ENCODE results near the gene PITRM1. TPM values are rescaled to one million over a fixed set of nuclear protein-coding genes. Genes with fewer than 3 reads are reported as not detected.
A peak's percentile ranks its signal among the peaks of the same experiment; 100 is the strongest.
"Not testable (repeated sequence)": the region's sequence is repeated elsewhere in the genome, so short reads cannot be mapped to it uniquely, and the experiment has no call there.

The PITRM1 gene
- polyA plus RNA-seq, 3 donors = 70.1 to 75.4 (median 74.5) TPM

DNA sequence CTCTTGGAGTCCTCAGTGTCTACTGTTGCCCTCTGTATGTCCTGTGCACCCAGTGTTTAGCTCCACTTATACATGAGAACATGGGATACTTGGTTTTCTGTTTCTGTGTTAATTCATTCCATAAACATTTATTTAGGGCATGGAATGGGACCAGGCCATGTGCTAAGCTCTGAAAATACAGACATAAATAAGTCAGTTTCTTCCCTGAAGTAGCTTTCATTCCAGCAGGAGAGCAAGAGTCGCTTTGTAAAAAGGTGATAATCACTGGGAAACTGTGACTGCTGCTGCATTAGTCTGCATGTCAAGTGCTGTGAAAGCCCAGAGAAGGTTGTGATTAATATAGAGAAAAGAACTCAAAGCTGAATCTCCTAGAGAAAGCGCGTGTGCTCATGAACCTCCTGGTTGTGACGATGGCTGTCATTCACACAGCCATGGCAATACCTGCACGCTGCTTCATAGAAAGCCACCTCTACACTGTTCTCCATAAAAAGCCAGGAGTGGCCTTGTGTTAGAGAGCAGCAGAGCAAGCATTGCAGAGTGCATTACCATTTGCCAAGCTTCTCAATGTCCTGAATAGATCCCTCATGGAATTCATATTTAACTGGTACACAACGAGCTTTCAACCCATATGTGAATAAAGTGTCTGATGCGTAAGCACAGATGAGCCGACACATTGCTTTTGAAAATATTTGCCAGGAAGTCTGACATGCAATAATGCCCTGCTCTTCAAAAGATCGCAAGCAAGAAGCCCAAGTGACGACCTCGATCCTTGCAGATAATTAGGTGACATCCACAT, 30.6 kb upstream of the PITRM1 start:
- no peak for DNase-seq

DNA sequence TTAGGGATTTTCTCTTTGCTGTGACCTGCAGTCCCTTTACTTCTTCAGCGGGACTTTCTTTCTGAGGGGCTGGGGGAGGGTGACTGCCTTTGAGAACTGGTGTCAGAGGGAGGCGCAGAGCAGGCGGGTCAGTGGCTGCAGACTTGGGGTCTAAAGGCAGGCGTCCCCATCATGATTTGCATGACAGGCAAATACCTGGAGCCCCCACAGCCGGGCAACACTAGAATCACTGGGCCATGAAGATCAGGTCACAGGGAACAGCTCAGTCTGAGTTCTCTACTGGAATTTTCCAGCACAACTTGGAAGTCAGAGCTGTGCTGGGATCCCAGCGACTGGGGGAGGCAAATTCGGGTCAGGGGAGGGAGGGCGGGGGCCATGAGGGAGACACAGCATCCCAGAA, 29.2 kb upstream of the PITRM1 start:
- no peak for DNase-seq

DNA sequence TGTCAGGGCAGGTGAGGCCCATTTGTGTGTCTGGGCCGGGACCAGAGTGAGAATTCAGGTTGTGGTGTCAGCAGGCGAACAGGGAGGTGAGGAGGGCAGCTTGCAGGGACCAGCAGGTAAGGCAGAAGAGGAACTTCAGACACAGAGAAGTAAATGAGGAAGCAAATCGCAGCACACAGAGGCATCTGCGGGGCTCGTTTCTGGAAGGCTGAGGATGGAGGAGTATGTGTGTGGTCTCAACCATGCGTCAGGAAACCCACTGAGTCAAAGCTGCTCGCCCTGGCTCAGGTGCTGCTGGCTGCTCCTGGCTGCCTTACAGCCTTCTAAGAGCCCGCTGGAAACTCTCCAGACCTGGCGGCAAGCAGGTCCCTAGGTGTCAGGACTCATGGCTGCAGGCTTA, 26.9 kb upstream of the PITRM1 start:
- no peak for DNase-seq

DNA sequence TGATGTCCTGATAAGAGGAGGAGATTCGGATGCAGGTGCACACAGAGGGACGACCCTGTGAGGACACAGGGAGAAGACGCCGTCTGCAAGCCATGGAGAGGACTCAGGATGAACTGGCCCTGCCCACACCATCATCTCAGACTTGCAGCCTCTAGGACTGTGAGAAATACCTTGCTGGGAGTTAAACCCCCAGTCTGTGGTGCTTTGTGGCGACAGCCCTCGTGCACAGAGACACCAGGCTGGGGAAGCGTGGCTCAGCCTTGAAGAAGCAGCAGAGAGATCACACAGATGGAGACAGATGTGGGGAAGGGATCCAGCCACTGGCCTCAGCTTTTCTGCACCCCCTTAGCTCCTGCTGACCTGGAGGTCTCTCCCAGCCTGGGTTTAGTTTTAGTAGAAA, 26.3 kb upstream of the PITRM1 start:
- DNase-seq = no peak

DNA sequence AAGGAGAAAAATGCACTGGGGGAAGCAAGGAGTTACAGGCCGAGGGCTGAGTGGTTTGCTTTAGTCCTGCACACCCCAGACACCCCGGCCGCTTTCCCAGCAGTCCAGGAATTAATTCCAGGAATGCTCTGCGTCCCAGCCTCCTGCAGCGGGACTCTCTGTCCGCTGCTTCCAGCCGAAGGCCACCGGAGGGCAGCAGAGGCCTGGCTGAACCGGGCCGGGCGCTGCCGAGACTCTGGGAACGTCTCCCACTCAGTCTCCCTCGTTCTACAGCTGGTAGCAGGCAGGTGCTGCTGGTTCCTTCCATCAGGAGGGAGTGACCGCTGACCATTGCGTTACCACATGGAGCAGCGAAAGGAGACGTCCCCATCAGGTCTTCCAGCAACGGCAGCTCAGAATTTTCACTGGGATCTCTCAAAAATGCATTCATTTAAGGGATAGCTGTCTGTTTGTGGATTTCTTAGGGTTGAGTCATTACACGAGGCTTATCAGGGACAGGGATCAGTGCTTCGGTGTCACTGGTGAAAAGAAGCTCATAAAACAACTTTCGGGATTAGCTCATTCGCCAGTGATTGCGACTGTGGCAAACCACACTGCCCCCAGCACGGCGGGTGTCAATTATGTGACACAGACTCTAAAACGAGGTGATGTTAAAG, 24.9 kb upstream of the PITRM1 start:
- DNase-seq = peak; percentile 74

DNA sequence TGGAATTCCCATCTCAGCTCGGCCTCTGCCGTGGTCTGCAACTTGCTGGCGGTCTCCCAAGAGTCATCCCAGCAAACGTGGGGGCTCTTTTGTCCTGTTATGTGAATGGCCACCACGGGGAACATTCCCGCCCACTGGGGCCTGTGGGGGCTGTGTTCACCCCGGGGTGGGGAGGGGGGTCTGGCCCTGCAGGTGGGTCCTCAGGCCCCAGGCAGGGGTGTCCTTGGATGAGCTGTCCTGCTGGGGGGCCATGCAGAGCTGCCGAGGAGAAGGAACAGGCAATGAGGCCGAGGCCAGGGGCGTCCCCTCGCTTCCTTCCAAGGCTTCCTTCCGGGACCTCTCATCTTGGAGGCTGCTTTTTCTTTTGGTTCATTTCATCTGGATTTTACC, 24.4 kb upstream of the PITRM1 start:
- no peak for DNase-seq

DNA sequence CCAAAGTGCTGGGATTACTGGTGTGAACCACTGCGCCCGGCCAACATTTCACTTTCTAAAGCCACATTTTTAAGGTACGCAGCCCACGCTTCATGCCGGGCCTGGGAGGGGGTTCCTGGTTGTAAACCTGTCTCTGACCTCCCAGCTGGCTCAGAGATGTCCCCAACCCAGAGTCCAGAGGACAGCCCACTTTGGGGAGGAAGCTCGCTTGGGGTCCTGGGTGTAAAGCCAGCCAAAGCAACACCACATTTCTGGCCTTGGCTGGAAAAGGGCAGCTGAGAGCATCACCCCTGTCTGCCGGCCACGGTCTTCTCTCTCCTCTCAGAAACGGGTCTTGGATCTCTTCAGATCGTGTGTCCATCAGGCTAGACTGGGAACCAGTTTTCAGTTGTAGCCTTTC, 23.9 kb upstream of the PITRM1 start:
- no peak for DNase-seq

DNA sequence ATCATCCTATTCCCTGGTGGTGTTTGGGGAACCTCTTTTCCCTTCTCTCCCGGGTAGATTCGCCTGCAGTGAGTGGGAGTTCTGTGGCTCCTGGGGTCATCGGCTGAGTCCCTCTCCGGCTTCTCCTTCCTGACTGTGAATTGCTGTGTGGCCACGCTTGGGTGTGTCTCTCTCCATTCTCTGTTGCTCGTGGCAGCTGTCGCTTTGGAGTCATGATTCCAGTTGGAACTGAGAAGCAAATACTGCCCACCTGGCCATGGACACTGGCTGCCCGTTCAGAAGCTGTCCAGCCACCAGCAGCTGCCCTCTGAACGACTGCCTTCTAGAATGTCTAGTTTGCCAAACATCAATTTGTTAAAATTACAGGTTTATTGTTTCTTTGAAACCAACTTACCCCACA, 23.1 kb upstream of the PITRM1 start:
- no peak for DNase-seq

DNA sequence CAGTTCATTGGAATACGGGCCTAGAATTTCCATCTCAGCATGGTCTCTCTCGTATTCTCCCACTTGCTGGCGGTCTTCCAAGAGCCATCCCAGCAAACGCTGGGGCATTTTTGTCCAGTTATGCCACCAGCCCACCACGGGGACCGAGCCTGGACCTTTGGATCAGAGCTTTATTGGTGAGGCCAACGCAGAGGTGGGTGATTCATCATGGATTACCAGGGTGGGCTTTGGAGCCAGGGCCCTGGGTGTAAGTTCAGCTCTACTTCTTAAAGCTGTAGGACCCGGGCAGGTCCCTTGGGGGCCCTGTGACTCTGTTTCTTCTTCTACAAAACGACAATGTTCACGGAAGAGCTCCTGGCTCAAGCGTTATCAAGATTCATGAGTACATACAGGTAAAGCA, 22.7 kb upstream of the PITRM1 start:
- DNase-seq = no peak

DNA sequence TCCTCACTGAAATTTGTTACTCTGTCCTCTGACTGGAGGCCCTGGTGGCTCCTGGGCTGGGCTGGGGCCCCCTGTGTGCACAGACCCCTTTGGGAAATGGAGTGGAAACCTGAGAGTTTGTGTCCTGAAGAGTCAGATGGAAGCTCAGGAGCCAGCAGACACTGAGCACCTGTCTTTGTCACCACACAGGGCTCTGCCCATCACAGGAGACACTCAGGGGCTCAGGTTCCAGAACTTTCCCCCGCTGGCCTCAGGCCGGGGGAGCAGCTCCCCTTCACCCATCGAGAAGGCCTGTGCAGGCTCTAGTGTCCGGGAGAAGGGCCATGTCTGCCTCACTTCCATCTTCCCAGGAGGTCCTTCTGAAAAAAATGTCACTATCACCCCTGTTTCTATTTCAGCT, 22.3 kb upstream of the PITRM1 start:
- no peak for DNase-seq

DNA sequence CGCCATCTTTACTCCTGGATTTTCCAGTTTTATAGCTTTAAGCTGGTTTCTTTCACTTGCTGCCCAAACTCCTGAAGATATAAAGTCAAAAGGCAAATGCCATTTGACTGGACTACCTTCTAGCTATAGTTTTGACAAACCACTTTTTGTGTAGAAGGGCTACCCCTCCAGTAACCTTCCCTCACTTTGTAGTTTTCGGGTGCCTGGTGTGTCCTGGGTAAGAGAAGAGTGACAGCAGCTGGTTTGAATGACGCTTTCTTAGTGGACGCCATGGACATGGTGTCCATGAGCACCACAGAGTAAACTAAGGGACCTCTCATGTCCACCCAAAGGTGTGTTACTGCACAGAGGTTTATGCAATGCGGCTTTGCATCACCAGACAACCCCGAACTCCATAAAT, 21.2 kb upstream of the PITRM1 start:
- DNase-seq = no peak

DNA sequence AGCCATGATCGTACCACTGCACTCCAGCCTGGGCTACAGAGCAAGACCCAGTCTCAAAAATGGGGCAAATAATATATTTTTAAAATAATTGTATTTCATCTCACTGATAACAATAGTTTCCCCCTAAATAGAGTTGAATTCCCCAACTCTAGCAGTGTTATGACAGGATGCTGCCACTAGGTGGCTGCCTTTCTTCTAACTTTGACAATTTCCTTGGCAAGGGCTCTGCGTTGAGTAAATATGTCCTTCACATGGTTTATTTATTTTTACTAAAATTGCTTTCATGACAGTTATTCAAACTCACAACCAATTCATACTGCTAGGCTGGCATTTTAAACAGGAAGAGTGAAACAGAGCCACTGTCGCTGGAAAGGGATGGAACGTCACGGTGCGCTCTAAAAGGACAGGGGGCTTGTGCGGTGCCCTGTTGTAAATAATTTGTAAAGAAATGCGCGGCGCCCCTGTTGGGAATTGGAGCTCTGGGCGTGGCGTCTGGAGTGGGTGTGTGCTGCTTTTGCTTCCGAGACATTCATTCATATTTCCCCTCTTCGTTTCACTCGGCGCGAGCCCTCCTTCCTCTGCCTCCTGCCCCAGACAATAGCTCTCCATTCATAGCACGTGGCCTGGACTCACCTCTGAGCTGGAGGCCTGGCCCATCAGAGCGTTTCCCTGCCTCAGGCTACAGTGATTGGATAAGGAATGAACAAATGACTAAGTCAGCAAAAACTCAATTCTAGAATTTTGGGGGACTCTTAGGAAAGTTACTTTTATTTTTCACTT, 20.5 kb upstream of the PITRM1 start:
- no peak for DNase-seq

DNA sequence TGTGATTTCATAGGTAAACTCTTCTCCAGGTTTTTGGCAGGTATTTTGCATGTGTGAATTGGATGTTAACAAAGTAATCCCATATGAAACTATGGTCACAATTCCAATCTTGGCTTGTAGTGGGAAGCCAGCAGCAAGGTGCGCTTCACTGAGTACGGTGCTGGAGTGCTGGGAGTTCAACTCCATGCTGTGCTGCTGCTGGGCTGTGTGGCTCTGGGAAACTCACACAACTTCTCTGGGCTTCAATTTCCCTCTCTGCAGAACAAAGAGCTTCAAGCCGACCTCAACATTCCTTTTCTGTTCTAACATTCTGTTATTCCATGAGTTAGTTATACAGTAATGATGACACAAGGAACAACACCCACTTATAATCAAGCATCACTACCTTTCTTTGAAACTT, 18.2 kb upstream of the PITRM1 start:
- no peak for DNase-seq

DNA sequence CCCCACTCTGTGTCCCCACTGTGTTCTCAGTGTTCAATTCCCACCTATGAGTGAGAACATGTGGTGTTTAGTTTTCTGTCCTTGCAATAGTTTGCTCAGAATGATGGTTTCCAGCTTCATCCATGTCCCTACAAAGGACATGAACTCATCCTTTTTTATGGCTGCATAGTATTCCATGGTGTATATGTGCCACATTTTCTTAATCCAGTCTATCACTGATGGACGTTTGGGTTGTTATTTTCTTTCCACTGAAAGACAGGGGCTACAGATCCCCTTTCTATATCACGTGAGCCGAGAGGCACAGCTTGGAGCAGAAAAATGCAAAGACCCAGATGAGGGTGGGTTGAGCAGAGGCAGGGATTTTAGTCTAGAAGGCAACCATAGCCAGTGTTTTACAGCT, 14.6 kb upstream of the PITRM1 start:
- not testable (repeated sequence) for DNase-seq

DNA sequence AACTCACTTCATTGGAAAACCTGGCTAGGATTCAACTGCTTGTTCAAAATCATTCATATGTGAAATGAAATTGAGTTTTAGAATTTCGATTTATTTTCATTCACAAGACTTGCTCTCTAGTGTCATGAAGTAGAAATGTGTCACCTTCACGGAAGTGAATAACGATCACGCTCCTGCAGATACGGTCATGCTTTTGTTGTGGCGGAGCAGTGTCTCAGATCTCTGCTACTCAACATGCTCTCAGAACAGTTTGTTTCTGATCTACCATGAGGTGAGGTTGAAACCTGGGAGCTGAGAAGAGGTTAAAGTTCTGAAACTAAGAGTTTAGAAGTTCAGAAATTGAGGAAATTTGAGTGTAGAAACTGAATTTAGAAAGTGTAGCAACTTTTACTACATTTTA, 13.8 kb upstream of the PITRM1 start:
- no peak for DNase-seq

DNA sequence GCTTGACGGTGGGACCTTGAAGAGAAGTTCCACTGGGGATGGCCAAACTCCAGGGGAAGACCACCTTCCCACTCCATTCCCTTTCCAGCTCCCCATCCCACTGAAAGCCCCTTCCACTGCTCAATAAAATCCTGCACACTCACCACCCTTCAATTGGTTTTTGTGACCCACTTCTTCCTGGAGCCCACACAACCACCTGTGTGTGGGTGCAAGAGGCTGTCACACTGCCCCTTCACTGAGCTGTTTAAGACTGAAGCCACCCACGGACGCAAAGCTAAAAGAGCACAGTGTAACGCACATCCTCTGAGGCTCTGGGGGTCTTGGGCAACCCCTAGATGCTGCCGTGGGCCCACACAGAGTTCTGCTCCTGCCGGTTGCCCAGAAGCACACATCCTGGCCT, 12.8 kb upstream of the PITRM1 start:
- no peak for DNase-seq

DNA sequence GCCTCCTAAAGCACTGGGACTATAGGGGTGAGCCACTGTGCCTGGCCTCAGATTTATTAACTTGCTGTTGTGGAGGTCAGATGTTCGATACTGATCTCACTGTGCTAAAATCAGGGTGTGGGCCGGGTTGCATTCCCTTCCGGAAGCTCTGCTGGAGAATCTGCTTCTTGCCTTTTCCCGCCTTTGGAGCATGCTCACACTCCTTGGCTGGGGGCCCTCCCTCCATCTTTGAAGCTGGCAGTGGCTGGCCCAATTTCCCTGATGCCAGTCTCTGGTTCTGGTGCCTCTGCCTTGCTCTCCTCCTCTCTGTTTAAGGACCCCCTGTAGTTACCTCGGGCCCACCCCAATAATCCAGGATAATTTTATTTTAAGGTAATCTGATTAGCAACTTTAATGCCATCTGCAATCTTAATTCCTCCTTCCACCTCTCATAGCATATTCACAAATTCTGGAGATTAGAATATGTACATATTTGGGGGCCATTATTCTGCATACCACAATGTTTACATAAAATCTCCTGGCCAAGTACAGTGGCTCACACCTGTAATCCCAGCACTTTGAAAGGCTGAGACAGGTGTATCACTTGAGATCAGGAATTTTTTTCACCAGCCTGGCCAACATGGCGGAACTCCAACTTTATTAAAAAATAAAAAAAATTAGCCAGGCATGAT, 7.9 kb upstream of the PITRM1 start:
- no peak for DNase-seq

DNA sequence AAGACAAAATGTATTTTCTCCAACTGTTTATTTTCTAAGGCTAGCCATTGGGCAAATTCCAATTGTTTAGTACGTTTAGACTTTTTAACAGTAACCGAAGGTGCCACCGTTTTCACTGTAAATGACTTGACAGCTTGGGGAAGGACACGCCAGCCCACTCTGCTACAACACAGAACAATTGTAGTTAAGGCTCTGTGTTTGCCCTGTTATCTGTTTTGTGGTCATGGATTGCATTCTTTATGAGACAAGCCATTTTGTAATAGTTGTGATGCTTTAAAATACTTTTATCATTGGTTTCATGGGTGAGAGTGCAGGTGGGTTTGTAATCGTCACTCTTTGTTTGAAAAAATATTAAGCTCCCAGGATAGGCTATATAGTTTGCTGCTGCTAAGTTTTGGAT, 6.6 kb upstream of the PITRM1 start:
- no peak for DNase-seq

DNA sequence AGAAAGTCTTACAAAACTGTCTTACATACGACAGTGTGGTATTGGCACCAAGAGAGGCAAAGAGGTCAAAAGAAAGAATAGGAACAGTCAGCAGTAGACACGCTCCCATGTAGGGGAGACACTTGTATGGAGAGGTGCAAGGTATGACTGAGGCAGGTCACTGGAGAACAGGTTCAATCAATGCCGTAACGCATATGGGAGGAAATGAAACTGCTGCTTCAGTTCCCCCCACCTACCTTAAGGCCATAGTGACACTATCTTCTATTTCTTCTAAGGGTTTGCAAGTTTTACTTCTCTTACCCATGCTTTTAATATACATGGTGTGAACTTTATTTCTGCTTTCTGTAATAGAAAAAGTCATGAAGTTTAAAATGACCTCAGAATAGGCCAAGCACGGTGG, 5.5 kb upstream of the PITRM1 start:
- DNase-seq = no peak

DNA sequence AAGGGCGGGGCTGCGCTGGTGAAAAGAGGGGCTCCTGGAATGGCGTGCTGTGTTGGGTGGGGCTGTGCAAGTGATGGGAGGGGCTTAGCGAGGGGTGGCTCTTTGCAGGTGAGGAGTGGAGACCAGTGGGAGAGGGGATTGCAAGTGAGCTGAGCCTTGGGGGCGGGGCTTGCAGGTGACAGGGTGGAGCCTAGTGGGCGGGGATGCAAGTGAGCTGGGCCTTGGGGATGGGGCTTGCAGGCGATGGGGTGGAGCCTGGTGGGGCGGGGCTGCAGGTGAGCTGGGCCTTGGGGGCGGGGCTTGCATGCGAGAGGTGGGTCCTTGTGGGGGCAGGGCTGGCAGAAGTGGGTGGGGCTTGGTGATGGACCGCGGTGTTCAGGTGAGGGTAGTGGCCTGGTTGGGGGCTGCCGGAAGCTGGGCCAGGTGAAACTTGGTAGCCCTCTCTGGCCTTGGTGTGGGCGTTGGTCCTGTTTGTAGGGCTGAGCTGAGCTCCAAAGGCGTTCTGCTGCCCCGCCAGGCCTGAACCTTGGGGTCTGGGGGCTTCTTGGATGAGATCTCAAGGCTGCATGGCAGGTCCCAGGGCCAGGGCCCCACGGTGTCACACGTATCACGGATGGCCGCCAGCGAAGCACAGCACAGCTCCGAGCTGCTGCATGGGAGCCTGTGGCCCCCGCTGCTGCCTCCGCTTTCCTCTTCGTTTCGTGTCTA, 743 bp upstream of the PITRM1 start:
- DNase-seq = no peak

DNA sequence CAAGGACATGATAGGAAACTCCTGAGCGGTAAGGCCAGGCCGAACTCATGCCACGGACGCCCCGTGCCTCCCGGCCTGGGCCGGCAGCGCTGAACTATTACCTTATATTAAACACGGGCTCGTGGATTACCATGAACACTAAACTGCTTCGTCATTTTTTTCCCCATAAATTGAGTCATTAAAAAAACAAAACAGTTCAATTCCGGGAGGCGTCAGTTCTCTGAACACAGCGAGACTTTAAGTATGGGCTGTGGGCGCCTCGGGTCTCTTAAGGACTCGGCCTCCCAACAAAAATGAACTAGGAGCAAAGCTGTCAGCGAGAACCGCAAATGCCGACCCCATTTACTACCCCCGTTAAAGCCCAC, 519 bp downstream of the PITRM1 start:
- no peak for DNase-seq

DNA sequence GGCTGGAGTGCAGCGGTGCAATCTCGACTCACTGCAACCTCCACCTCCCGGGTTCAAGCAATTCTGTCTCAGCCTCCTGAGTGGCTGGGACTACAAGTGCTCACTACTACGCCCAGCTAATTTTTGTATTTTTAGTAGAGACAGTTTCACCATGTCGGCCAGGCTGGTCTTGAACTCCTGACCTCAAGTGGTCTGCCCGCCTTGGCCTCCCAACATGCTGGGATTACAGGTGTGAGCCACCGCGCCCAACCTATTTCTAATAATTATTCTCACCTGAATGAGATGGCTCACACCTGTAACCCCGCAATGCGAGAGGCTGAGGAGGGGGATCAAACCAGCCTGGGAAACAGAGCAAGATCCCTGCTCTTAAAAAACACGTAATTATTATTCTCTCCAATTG, 1.1 kb downstream of the PITRM1 start:
- not testable (repeated sequence) for DNase-seq

All from renal pelvis (tissue), 4 donors.